ENCODE data around the gene NSD2. TPM values are rescaled to one million over a fixed set of nuclear protein-coding genes. Genes with fewer than 3 reads are reported as not detected.
A peak's percentile ranks its signal among the peaks of the same experiment; 100 is the strongest.

Gene NSD2
- total RNA-seq, 1 experiment from 2014 or later = 136 TPM

DNA sequence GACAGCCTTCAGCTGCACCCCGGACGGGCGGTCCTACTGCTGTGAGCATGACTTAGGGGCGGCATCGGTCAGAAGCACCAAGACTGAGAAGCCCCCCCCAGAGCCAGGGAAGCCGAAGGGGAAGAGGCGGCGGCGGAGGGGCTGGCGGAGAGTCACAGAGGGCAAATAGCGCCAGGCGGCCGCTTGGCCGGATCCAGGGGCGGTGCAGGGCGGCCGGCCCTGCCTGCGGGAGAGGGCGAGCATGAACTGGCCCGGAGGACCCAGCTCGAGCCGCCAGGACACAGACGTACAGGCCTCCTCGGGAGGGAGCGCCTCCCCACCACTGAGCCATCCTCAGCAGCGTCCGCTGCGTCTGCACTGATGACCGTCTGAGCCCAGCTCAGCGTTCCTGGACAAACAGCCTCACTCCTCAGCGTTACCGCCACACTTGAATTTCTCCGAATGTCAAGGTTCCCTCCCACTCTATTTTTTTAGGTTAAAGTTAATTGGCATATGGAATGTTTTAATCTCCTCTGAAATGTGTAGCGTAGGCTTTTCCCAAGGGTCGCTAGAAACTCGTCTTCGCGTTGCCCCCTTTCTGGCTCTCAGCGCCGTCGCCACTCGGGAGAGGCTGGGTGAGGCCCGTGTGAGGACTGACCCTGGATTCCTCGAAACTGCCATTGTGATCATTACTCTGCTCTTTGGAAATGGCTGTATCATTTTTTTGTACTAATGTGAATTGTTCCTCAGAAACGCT lies 107.7 kb downstream of the NSD2 start:
- Histone ChIP-seq H3K14ac (ENCODE audit: insufficient read depth, low read length) (no peak overlapping the region), H3K27me3 (ENCODE audit: insufficient read depth, low read length) (no peaks in the 10 kb centered on the region), H2BK15ac (ENCODE audit: low read depth, low read length) (no peak overlapping the region), H3K9me3 (ENCODE audit: control insufficient read depth, low read depth, low read length) (no peaks in the 10 kb centered on the region), H3K56ac (ENCODE audit: insufficient read length, low read depth, low read length) (no peak overlapping the region), H4K20me1 (ENCODE audit: control insufficient read depth, insufficient read depth, insufficient read length) (no peaks in the 10 kb centered on the region), H4K91ac (ENCODE audit: insufficient read length, low read depth, low read length) (no peak overlapping the region), H2BK12ac (ENCODE audit: insufficient read length, low read depth, low read length) (no peak overlapping the region), H3K79me1 (ENCODE audit: insufficient read depth, low read depth, low read length, poor library complexity, severe bottlenecking) (no peaks in the 10 kb centered on the region), H3K18ac (ENCODE audit: insufficient read length, low read depth, low read length) (no peak overlapping the region), H2BK120ac (ENCODE audit: low read depth, low read length, poor library complexity, severe bottlenecking) (no peak overlapping the region), H2BK5ac (ENCODE audit: insufficient read length, low read length) (no peak overlapping the region), H3K27ac (ENCODE audit: insufficient read length, low read depth, low read length) (no peak overlapping the region), H3K4me2 (ENCODE audit: insufficient read depth, insufficient read length, low read length) (no peak overlapping the region), H3K23me2 (ENCODE audit: insufficient read length, low read depth, low read length, poor library complexity, severe bottlenecking) (no peaks in the 10 kb centered on the region), H3T11ph (ENCODE audit: low read length) (no peak overlapping the region), H2AFZ (ENCODE audit: low read length) (no peak overlapping the region), H3K79me2 (ENCODE audit: insufficient read depth, low read length) (no peaks in the 10 kb centered on the region), H3K4me1 (ENCODE audit: insufficient read depth, low read length) (no peaks in the 10 kb centered on the region), H3K23ac (ENCODE audit: insufficient read length, low read depth, low read length) (no peak overlapping the region), H4K5ac (ENCODE audit: insufficient read length, low read depth, low read length) (no peak overlapping the region), H2BK20ac (ENCODE audit: low read depth, low read length, poor library complexity, severe bottlenecking) (no peak overlapping the region), H4K8ac (replicated peaks; ENCODE audit: insufficient read length, low read depth, low read length) (no peak overlapping the region), H2AK5ac (ENCODE audit: insufficient read length, low read length) (no peak overlapping the region), H3K4ac (ENCODE audit: low read depth, low read length) (no peak overlapping the region), H3K9ac (ENCODE audit: extremely low read depth, insufficient read length, low read length) (no peak overlapping the region)
- peak; percentile 23 for DNase-seq
- H3K36me3 Mint-ChIP-seq (ENCODE audit: insufficient read depth in 1 of 3, low read depth in 3 of 3) = peaks cover 31 to 89% (median 76%) of the 10 kb centered on the region in 3 experiments; a peak in 6 of 7 replicates
- TF ChIP-seq, protein P1, sequence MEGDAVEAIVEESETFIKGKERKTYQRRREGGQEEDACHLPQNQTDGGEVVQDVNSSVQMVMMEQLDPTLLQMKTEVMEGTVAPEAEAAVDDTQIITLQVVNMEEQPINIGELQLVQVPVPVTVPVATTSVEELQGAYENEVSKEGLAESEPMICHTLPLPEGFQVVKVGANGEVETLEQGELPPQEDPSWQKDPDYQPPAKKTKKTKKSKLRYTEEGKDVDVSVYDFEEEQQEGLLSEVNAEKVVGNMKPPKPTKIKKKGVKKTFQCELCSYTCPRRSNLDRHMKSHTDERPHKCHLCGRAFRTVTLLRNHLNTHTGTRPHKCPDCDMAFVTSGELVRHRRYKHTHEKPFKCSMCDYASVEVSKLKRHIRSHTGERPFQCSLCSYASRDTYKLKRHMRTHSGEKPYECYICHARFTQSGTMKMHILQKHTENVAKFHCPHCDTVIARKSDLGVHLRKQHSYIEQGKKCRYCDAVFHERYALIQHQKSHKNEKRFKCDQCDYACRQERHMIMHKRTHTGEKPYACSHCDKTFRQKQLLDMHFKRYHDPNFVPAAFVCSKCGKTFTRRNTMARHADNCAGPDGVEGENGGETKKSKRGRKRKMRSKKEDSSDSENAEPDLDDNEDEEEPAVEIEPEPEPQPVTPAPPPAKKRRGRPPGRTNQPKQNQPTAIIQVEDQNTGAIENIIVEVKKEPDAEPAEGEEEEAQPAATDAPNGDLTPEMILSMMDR (conservative IDR thresholded peaks at IDR 0.05) = no peak
- H3K4me1 Mint-ChIP-seq = peaks cover 0 to 9% of the 10 kb centered on the region in 2 experiments; a peak in 2 of 4 replicates
- no peak overlapping the region for H3K4me3 Mint-ChIP-seq
- H3K27ac Mint-ChIP-seq = peak overlapping the region in 1 of 3 experiments; percentile 81; a peak in 2 of 7 replicates
- no peaks in the 10 kb centered on the region for H3K9me3 Mint-ChIP-seq
- no CpG with 5 or more reads among the region's 45 CpGs for WGBS (ENCODE audit: extremely low coverage, insufficient read length, low lambda C conversion rate)
- no peaks in the 10 kb centered on the region for H3K27me3 Mint-ChIP-seq (ENCODE audit: low read depth)

Measured in H9 (cell line).